H9 (cell line): Measurements from ENCODE around the gene CYP2J2. TPM values are rescaled to one million over a fixed set of nuclear protein-coding genes. Genes with fewer than 3 reads are reported as not detected.

Experiments
- DNase-seq: peaks from one replicate; pipeline ENCODE4 v3.0.0-alpha.2; 2017
- H2AFZ ChIP-seq: one replicate; pipeline ENCODE4 v1.6.1; 2013; ENCODE audit warnings: mild to moderate bottlenecking, low read length, control low read depth, moderate library complexity
- H2AK5ac ChIP-seq: 2 replicates; pipeline ENCODE4 v1.6.1; 2013; ENCODE audit warnings: low read length, control low read depth, mixed read lengths; ENCODE audit not compliant: insufficient read length
- H2BK120ac ChIP-seq: one replicate; pipeline ENCODE4 v1.6.1; 2013; ENCODE audit warnings: low read depth, mild to moderate bottlenecking, low read length, control low read depth, inconsistent platforms; ENCODE audit not compliant: poor library complexity, severe bottlenecking
- H2BK12ac ChIP-seq: 2 replicates; pipeline ENCODE4 v1.6.1; 2013; ENCODE audit warnings: low read length, control low read depth, mixed read lengths, low read depth; ENCODE audit not compliant: insufficient read length
- H2BK15ac ChIP-seq: 2 replicates; pipeline ENCODE4 v1.6.1; 2013; ENCODE audit warnings: low read depth, low read length, control low read depth
- H2BK20ac ChIP-seq: one replicate; pipeline ENCODE4 v1.6.1; 2013; ENCODE audit warnings: low read depth, mild to moderate bottlenecking, low read length, control low read depth, inconsistent platforms; ENCODE audit not compliant: poor library complexity, severe bottlenecking
- H2BK5ac ChIP-seq: 2 replicates; pipeline ENCODE4 v1.6.1; 2013; ENCODE audit warnings: low read length, control low read depth, mixed read lengths; ENCODE audit not compliant: insufficient read length
- H3K14ac ChIP-seq: 2 replicates; pipeline ENCODE4 v1.6.1; 2013; ENCODE audit warnings: low read length, control low read depth; ENCODE audit not compliant: insufficient read depth
- H3K18ac ChIP-seq: 2 replicates; pipeline ENCODE4 v1.6.1; 2013; ENCODE audit warnings: low read depth, mild to moderate bottlenecking, mixed read lengths, low read length, control low read depth; ENCODE audit not compliant: insufficient read length
- H3K23ac ChIP-seq: 2 replicates; pipeline ENCODE4 v1.6.1; 2013; ENCODE audit warnings: low read length, control low read depth, mixed read lengths, low read depth; ENCODE audit not compliant: insufficient read length
- H3K23me2 ChIP-seq: 2 replicates; pipeline ENCODE4 v1.6.1; 2013; ENCODE audit warnings: low read depth, mild to moderate bottlenecking, mixed read lengths, low read length, control low read depth; ENCODE audit not compliant: insufficient read length, poor library complexity, severe bottlenecking
- H3K27ac ChIP-seq: 2 replicates; pipeline ENCODE4 v1.5.1; 2013; ENCODE audit warnings: low read length, control low read depth, mixed read lengths, low read depth; ENCODE audit not compliant: insufficient read length
- H3K27me3 ChIP-seq: 2 replicates; pipeline ENCODE4 v1.6.1; 2013; ENCODE audit warnings: low read length, control low read depth, inconsistent platforms; ENCODE audit not compliant: insufficient read depth
- H3K4ac ChIP-seq: 2 replicates; pipeline ENCODE4 v1.6.1; 2013; ENCODE audit warnings: low read depth, mild to moderate bottlenecking, control low read depth, inconsistent platforms, low read length, moderate library complexity
- H3K4me1 ChIP-seq: 2 replicates; pipeline ENCODE4 v1.6.1; 2013; ENCODE audit warnings: low read length, control low read depth, inconsistent platforms; ENCODE audit not compliant: insufficient read depth
- H3K4me2 ChIP-seq: 2 replicates; pipeline ENCODE4 v1.6.1; 2013; ENCODE audit warnings: low read length, control low read depth, mixed read lengths; ENCODE audit not compliant: insufficient read length, insufficient read depth
- H3K56ac ChIP-seq: 2 replicates; pipeline ENCODE4 v1.6.1; 2013; ENCODE audit warnings: low read depth, mild to moderate bottlenecking, mixed read lengths, low read length, control low read depth; ENCODE audit not compliant: insufficient read length
- H3K79me1 ChIP-seq: 2 replicates; pipeline ENCODE4 v1.6.1; 2013; ENCODE audit warnings: low read depth, mild to moderate bottlenecking, moderate library complexity, low read length, control low read depth, inconsistent platforms; ENCODE audit not compliant: insufficient read depth, poor library complexity, severe bottlenecking
- H3K79me2 ChIP-seq: 2 replicates; pipeline ENCODE4 v1.6.1; 2013; ENCODE audit warnings: low read length, control low read depth, inconsistent platforms; ENCODE audit not compliant: insufficient read depth
- H3K9ac ChIP-seq: 2 replicates; pipeline ENCODE4 v1.6.1; 2013; ENCODE audit warnings: low read length, control low read depth, mixed read lengths; ENCODE audit not compliant: insufficient read length; ENCODE audit errors: extremely low read depth
- H3K9me3 ChIP-seq: one replicate; pipeline ENCODE4 v1.6.1; 2013; ENCODE audit warnings: low read depth, low read length, inconsistent platforms; ENCODE audit not compliant: control insufficient read depth
- H3T11ph ChIP-seq: one replicate; pipeline ENCODE4 v1.6.1; 2013; ENCODE audit warnings: mild to moderate bottlenecking, low read length, control low read depth, inconsistent platforms
- H4K20me1 ChIP-seq: one replicate; pipeline ENCODE4 v1.6.1; 2013; ENCODE audit not compliant: control insufficient read depth, insufficient read length, insufficient read depth
- H4K5ac ChIP-seq: 2 replicates; pipeline ENCODE4 v1.6.1; 2013; ENCODE audit warnings: low read depth, mild to moderate bottlenecking, mixed read lengths, low read length, control low read depth; ENCODE audit not compliant: insufficient read length
- H4K8ac ChIP-seq: replicated peaks from 2 replicates; pipeline ENCODE4 v1.6.1; 2013; ENCODE audit warnings: low read length, control low read depth, mixed read lengths, low read depth; ENCODE audit not compliant: insufficient read length
- H4K91ac ChIP-seq: 2 replicates; pipeline ENCODE4 v1.6.1; 2013; ENCODE audit warnings: low read depth, mild to moderate bottlenecking, moderate library complexity, mixed read lengths, low read length, control low read depth; ENCODE audit not compliant: insufficient read length
- H3K27ac Mint-ChIP-seq, 3 experiments: 2 replicates in 2 of 3; 3 replicates in 1 of 3; pipeline ENCODE4 v1.8.0; 2020 to 2021; ENCODE audit warnings: mixed read lengths in 3 of 3, mild to moderate bottlenecking in 1 of 3, moderate library complexity in 1 of 3
- H3K27me3 Mint-ChIP-seq: 2 replicates; pipeline ENCODE4 v1.8.0; 2021; ENCODE audit warnings: low read depth, mild to moderate bottlenecking, moderate library complexity, mixed read lengths
- H3K36me3 Mint-ChIP-seq, 3 experiments: 2 replicates in 2 of 3; 3 replicates in 1 of 3; pipeline ENCODE4 v1.8.0; 2020 to 2021; ENCODE audit warnings: low read depth in 3 of 3, mixed read lengths in 3 of 3; ENCODE audit not compliant: insufficient read depth in 1 of 3
- H3K4me1 Mint-ChIP-seq, 2 experiments: 2 replicates each; pipeline ENCODE4 v1.8.0; 2020; ENCODE audit warnings: mixed read lengths in 2 of 2
- H3K4me3 Mint-ChIP-seq, 2 experiments: 2 replicates in 1 of 2; 3 replicates in 1 of 2; pipeline ENCODE4 v1.8.0; 2020 to 2021; ENCODE audit warnings: mild to moderate bottlenecking in 2 of 2, mixed read lengths in 2 of 2, moderate library complexity in 1 of 2
- H3K9me3 Mint-ChIP-seq, 2 experiments: 2 replicates in 1 of 2; 3 replicates in 1 of 2; pipeline ENCODE4 v1.8.0; 2020; ENCODE audit warnings: mild to moderate bottlenecking in 2 of 2, mixed read lengths in 2 of 2, moderate library complexity in 1 of 2
- WGBS: extraction: QIAGEN DNeasy Blood & Tissue Kit; methylation state at CpG from one replicate; pipeline ENCODE4 v1.1.7; 2013; ENCODE audit warnings: missing lambda C conversion rate, low lambda C conversion rate, mixed read lengths; ENCODE audit not compliant: insufficient read length; ENCODE audit errors: extremely low coverage; 5-methylcytosine and 5-hydroxymethylcytosine counted together
- total RNA-seq: library from RNA; stranded (reverse); gene quantifications from 2 replicates; pipeline ENCODE4 v1.2.1, GENCODE V29; 2021
- TF ChIP-seq, protein P1 (sequence below): fragments of 200-600 bp; sonication (generic); conservative IDR thresholded peaks from 3 replicates; pipeline ENCODE4 v1.8.0; 2021; ENCODE audit warnings: antibody characterized with exemption, mild to moderate bottlenecking

CYP2J2 gene
- total RNA-seq, 1 experiment from 2014 or later, result 0.57 TPM

GRCh38 chr1:59908084-59908483 lies 18.5 kb downstream of the CYP2J2 start:
- Histone ChIP-seq H3K4ac (no peak overlapping the region), H3K4me2 (no peak overlapping the region), H4K91ac (no peak overlapping the region), H2BK20ac (no peak overlapping the region), H3K14ac (no peak overlapping the region), H3K23me2 (no peaks in the 10 kb centered on the region), H3T11ph (no peak overlapping the region), H3K18ac (no peak overlapping the region), H4K20me1 (no peaks in the 10 kb centered on the region), H3K23ac (no peak overlapping the region), H3K9ac (no peak overlapping the region), H3K79me1 (no peaks in the 10 kb centered on the region), H3K79me2 (no peaks in the 10 kb centered on the region), H2AK5ac (no peak overlapping the region), H3K4me1 (no peaks in the 10 kb centered on the region), H2BK5ac (no peak overlapping the region), H3K56ac (no peak overlapping the region), H2BK12ac (no peak overlapping the region), H4K8ac (no peak overlapping the region), H2BK15ac (no peak overlapping the region), H3K27ac (no peak overlapping the region), H3K27me3 (no peaks in the 10 kb centered on the region), H4K5ac (no peak overlapping the region), H2BK120ac (no peak overlapping the region), H3K9me3 (no peaks in the 10 kb centered on the region), H2AFZ (no peak overlapping the region)
- no peaks in the 10 kb centered on the region for H3K36me3 Mint-ChIP-seq
- H3K4me1 Mint-ChIP-seq, result peaks cover 7 to 10% of the 10 kb centered on the region in 2 experiments
- H3K27me3 Mint-ChIP-seq, result no peaks in the 10 kb centered on the region
- H3K27ac Mint-ChIP-seq, result no peak overlapping the region
- TF ChIP-seq, protein P1, sequence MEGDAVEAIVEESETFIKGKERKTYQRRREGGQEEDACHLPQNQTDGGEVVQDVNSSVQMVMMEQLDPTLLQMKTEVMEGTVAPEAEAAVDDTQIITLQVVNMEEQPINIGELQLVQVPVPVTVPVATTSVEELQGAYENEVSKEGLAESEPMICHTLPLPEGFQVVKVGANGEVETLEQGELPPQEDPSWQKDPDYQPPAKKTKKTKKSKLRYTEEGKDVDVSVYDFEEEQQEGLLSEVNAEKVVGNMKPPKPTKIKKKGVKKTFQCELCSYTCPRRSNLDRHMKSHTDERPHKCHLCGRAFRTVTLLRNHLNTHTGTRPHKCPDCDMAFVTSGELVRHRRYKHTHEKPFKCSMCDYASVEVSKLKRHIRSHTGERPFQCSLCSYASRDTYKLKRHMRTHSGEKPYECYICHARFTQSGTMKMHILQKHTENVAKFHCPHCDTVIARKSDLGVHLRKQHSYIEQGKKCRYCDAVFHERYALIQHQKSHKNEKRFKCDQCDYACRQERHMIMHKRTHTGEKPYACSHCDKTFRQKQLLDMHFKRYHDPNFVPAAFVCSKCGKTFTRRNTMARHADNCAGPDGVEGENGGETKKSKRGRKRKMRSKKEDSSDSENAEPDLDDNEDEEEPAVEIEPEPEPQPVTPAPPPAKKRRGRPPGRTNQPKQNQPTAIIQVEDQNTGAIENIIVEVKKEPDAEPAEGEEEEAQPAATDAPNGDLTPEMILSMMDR, result no peak
- H3K4me3 Mint-ChIP-seq, result no peak overlapping the region
- WGBS, result no CpG with 5 or more reads among the region's 2 CpGs
- no peak for DNase-seq
- H3K9me3 Mint-ChIP-seq, result no peaks in the 10 kb centered on the region
